GM12878 (cell line): ENCODE measurements around the gene GABRB2. TPM values are rescaled to one million over a fixed set of nuclear protein-coding genes. Genes with fewer than 3 reads are reported as not detected.

Experiments
- ASH2L ChIP-seq: fragments of 300-600, 200-600 bp; sonication (generic); IDR thresholded peaks from 2 replicates; pipeline ENCODE4 v1.6.1; 2017; ENCODE audit warnings: low read depth, mild to moderate bottlenecking, borderline replicate concordance
- BCLAF1 ChIP-seq: fragments of 450-650 bp; IDR thresholded peaks from 2 replicates; pipeline ENCODE4 v1.6.1; 2017; ENCODE audit warnings: antibody characterized with exemption, mild to moderate bottlenecking, moderate library complexity
- BRCA1 ChIP-seq: IDR thresholded peaks from 2 replicates; pipeline ENCODE4 v1.6.1; 2011; ENCODE audit warnings: low read depth, low read length, improper control_type of control experiment
- E2F4 ChIP-seq: IDR thresholded peaks from 2 replicates; pipeline ENCODE4 v1.6.1; 2012; ENCODE audit warnings: low read depth, low read length, improper control_type of control experiment
- EZH2 ChIP-seq: IDR thresholded peaks from 2 replicates; pipeline ENCODE4 v1.6.1; 2012; ENCODE audit warnings: low read depth, mild to moderate bottlenecking, control low read depth, inconsistent platforms, low read length, borderline replicate concordance; ENCODE audit not compliant: control insufficient read depth
- JUNB ChIP-seq: IDR thresholded peaks from 2 replicates; pipeline ENCODE4 v1.6.1; 2016; ENCODE audit warnings: antibody characterized with exemption, mild to moderate bottlenecking
- PBX3 ChIP-seq: IDR thresholded peaks from 2 replicates; pipeline ENCODE4 v1.6.1; 2011; ENCODE audit warnings: mild to moderate bottlenecking, low read depth, low read length, moderate library complexity; ENCODE audit not compliant: insufficient replicate concordance
- POLR2AphosphoS5 ChIP-seq: IDR thresholded peaks from 2 replicates; pipeline ENCODE4 v1.6.1; 2011; ENCODE audit warnings: mild to moderate bottlenecking, low read length, inconsistent platforms
- POU2F2 ChIP-seq: IDR thresholded peaks from 3 replicates; pipeline ENCODE4 v1.6.1; 2011; ENCODE audit warnings: low read depth, mild to moderate bottlenecking, low read length, borderline replicate concordance
- RCOR1 ChIP-seq: conservative IDR thresholded peaks from 2 replicates; pipeline ENCODE4 v1.6.1; 2012; ENCODE audit warnings: low read depth, low read length, improper control_type of control experiment
- RELA ChIP-seq: fragments of 450-650 bp; IDR thresholded peaks from 2 replicates; pipeline ENCODE4 v1.8.0; 2014; ENCODE audit warnings: borderline replicate concordance; ENCODE audit not compliant: partially characterized antibody
- USF1 ChIP-seq: IDR thresholded peaks from 2 replicates; pipeline ENCODE4 v1.6.1; 2011; ENCODE audit warnings: borderline replicate concordance, low read depth, mild to moderate bottlenecking, moderate library complexity, mixed read lengths, low read length; ENCODE audit not compliant: insufficient read depth; ENCODE audit errors: extremely low read length
- ZZZ3 ChIP-seq: IDR thresholded peaks from 2 replicates; pipeline ENCODE4 v1.6.1; 2011; ENCODE audit warnings: low read depth; ENCODE audit not compliant: control insufficient read depth, insufficient read length
- polyA plus RNA-seq, 11 experiments: library from polyadenylated mRNA; depleted of rRNA in 4 of 11; unstranded in 6 of 11; stranded (reverse) in 5 of 11; fragments of >200 nt; fragmentation: Nextera tagmentation in 4 of 11; fragmentation: Illumina TruSeq in 1 of 11; extraction: Ambion mirVana in 4 of 11; extraction: Trizol in 1 of 11; gene quantifications; 1 replicate in 1 of 11; 2 replicates in 10 of 11; pipeline versions ENCODE4 v1.2.1 to v1.2.3, GENCODE V29; 2011 to 2016; ENCODE audit warnings: inconsistent platforms in 2 of 11, missing spikeins in 2 of 11, low read depth in 1 of 11
- total RNA-seq, 4 experiments: library from RNA; depleted of rRNA in 3 of 4; stranded (reverse); fragments of >200 nt in 3 of 4; fragmentation: Illumina TruSeq in 1 of 4; extraction: Trizol in 1 of 4; gene quantifications; 2 replicates each; pipeline versions ENCODE4 v1.2.1 to v1.2.3, GENCODE V29; 2013 to 2021
- TF ChIP-seq, protein P1 (sequence below): fragments of 450-650 bp; IDR thresholded peaks from 2 replicates; pipeline ENCODE4 v1.6.1; 2016; ENCODE audit warnings: mild to moderate bottlenecking
- TF ChIP-seq, protein P2 (sequence below): fragments of 450-650 bp; formaldehyde crosslinking; IDR thresholded peaks from 2 replicates; pipeline ENCODE4 v1.4.0; 2020; ENCODE audit warnings: mild to moderate bottlenecking, moderate library complexity
- TF ChIP-seq, protein P3 (sequence below): fragments of 450-650 bp; IDR thresholded peaks from 2 replicates; pipeline ENCODE4 v1.6.1; 2017; ENCODE audit warnings: mild to moderate bottlenecking

The GABRB2 gene
- total and polyA plus RNA-seq, 10 of the 15 experiments (the other 5 are each of a cell fraction or from before 2014, with no cell fraction given) = 0.12 to 0.85 (median 0.43) TPM

GRCh38 chr5:161311146-161311708 is 235.3 kb downstream of the GABRB2 start (continued):
- TF ChIP-seq USF1 (no peak), EZH2 (no peak), BCLAF1 (no peak), POU2F2 (no peak), PBX3 (no peak), RCOR1 (no peak), BRCA1 (no peak), RELA (no peak), ZZZ3 (no peak), JUNB (peak; percentile 92), E2F4 (no peak), ASH2L (no peak), POLR2AphosphoS5 (no peak)
- TF ChIP-seq, protein P1, sequence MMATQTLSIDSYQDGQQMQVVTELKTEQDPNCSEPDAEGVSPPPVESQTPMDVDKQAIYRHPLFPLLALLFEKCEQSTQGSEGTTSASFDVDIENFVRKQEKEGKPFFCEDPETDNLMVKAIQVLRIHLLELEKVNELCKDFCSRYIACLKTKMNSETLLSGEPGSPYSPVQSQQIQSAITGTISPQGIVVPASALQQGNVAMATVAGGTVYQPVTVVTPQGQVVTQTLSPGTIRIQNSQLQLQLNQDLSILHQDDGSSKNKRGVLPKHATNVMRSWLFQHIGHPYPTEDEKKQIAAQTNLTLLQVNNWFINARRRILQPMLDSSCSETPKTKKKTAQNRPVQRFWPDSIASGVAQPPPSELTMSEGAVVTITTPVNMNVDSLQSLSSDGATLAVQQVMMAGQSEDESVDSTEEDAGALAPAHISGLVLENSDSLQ = no peak
- TF ChIP-seq, protein P2, sequence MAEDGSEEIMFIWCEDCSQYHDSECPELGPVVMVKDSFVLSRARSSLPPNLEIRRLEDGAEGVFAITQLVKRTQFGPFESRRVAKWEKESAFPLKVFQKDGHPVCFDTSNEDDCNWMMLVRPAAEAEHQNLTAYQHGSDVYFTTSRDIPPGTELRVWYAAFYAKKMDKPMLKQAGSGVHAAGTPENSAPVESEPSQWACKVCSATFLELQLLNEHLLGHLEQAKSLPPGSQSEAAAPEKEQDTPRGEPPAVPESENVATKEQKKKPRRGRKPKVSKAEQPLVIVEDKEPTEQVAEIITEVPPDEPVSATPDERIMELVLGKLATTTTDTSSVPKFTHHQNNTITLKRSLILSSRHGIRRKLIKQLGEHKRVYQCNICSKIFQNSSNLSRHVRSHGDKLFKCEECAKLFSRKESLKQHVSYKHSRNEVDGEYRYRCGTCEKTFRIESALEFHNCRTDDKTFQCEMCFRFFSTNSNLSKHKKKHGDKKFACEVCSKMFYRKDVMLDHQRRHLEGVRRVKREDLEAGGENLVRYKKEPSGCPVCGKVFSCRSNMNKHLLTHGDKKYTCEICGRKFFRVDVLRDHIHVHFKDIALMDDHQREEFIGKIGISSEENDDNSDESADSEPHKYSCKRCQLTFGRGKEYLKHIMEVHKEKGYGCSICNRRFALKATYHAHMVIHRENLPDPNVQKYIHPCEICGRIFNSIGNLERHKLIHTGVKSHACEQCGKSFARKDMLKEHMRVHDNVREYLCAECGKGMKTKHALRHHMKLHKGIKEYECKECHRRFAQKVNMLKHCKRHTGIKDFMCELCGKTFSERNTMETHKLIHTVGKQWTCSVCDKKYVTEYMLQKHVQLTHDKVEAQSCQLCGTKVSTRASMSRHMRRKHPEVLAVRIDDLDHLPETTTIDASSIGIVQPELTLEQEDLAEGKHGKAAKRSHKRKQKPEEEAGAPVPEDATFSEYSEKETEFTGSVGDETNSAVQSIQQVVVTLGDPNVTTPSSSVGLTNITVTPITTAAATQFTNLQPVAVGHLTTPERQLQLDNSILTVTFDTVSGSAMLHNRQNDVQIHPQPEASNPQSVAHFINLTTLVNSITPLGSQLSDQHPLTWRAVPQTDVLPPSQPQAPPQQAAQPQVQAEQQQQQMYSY (CRISPR knock-in tag) = no peak
- TF ChIP-seq, protein P3, sequence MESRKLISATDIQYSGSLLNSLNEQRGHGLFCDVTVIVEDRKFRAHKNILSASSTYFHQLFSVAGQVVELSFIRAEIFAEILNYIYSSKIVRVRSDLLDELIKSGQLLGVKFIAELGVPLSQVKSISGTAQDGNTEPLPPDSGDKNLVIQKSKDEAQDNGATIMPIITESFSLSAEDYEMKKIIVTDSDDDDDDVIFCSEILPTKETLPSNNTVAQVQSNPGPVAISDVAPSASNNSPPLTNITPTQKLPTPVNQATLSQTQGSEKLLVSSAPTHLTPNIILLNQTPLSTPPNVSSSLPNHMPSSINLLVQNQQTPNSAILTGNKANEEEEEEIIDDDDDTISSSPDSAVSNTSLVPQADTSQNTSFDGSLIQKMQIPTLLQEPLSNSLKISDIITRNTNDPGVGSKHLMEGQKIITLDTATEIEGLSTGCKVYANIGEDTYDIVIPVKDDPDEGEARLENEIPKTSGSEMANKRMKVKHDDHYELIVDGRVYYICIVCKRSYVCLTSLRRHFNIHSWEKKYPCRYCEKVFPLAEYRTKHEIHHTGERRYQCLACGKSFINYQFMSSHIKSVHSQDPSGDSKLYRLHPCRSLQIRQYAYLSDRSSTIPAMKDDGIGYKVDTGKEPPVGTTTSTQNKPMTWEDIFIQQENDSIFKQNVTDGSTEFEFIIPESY = no peak
